K562 (cell line): ENCODE measurements around the gene CEL.

Experiments
- BMI1 ChIP-seq: fragments of 150-350 bp; IDR thresholded peaks from 2 replicates; pipeline ENCODE4 v1.6.1; 2014; ENCODE audit warnings: low read length
- EWSR1 ChIP-seq: fragments of 450-650 bp; IDR thresholded peaks from 2 replicates; pipeline ENCODE4 v1.6.1; 2018; ENCODE audit warnings: borderline replicate concordance, mild to moderate bottlenecking, low read depth, moderate library complexity; ENCODE audit not compliant: partially characterized antibody
- PHB2 ChIP-seq: fragments of 450-650 bp; IDR thresholded peaks from 2 replicates; pipeline ENCODE4 v1.6.1; 2017; ENCODE audit warnings: low read depth
- PPARD ChIP-seq: fragments of 250-450 bp; sonication (Bioruptor Pico); IDR thresholded peaks from 2 replicates; pipeline ENCODE4 v1.8.0; 2022; ENCODE audit warnings: inconsistent platforms, mild to moderate bottlenecking, moderate library complexity
- SREBF2 ChIP-seq: sonication (generic); formaldehyde crosslinking; IDR thresholded peaks from 2 replicates; pipeline ENCODE4 v1.4.0; 2020; ENCODE audit warnings: mild to moderate bottlenecking, missing genetic modification reagents
- ZBTB1 ChIP-seq: sonication (generic); formaldehyde crosslinking; IDR thresholded peaks from 2 replicates; pipeline ENCODE4 v1.8.1; 2023; ENCODE audit warnings: missing genetic modification reagents, low read depth, mild to moderate bottlenecking, borderline replicate concordance
- ZFP1 ChIP-seq: fragments of 450-650 bp; formaldehyde crosslinking; IDR thresholded peaks from 2 replicates; pipeline ENCODE4 v1.4.0; 2020; ENCODE audit warnings: mild to moderate bottlenecking, mixed read lengths
- ZNF311 ChIP-seq: fragments of 250-450 bp; sonication (Bioruptor Pico); IDR thresholded peaks from 2 replicates; pipeline ENCODE4 v1.4.0; 2020; ENCODE audit warnings: mild to moderate bottlenecking, moderate library complexity
- ZNF696 ChIP-seq: fragments of 250-450 bp; sonication (Bioruptor Pico); conservative IDR thresholded peaks from 2 replicates; pipeline ENCODE4 v1.4.0; 2020; ENCODE audit warnings: mild to moderate bottlenecking, moderate library complexity
- TF ChIP-seq, protein P1 (sequence below): sonication (generic); formaldehyde crosslinking; IDR thresholded peaks from 2 replicates; pipeline ENCODE4 v1.9.0; 2022; ENCODE audit warnings: mild to moderate bottlenecking, missing genetic modification reagents
- TF ChIP-seq, protein P2 (sequence below), 3 experiments: IDR thresholded peaks in 2 of 3; conservative IDR thresholded peaks in 1 of 3; 2 replicates each; pipeline ENCODE4 v1.5.1; 2011 to 2012; ENCODE audit warnings: low read length in 3 of 3, mild to moderate bottlenecking in 3 of 3, control low read depth in 2 of 3, improper control_type of control experiment in 1 of 3, inconsistent platforms in 1 of 3, low read depth in 1 of 3, mixed read lengths in 1 of 3, moderate library complexity in 1 of 3; ENCODE audit not compliant: insufficient read depth in 2 of 3
- TF ChIP-seq, protein P3 (sequence below): sonication (generic); formaldehyde crosslinking; IDR thresholded peaks from 2 replicates; pipeline ENCODE4 v1.8.1; 2023; ENCODE audit warnings: missing genetic modification reagents, mild to moderate bottlenecking, borderline replicate concordance
- TF ChIP-seq, protein P4 (sequence below): IDR thresholded peaks from 2 replicates; pipeline ENCODE4 v1.6.1; 2014; ENCODE audit warnings: antibody characterized with exemption
- TF ChIP-seq, protein P5 (sequence below), 2 experiments: fragments of 250-450 bp in 1 of 2; fragments of 450-650 bp in 1 of 2; sonication (Bioruptor Pico) in 1 of 2; IDR thresholded peaks; 2 replicates each; pipeline versions ENCODE4 v1.6.1 to v1.8.0; 2016 to 2021; ENCODE audit warnings: mild to moderate bottlenecking in 2 of 2, moderate library complexity in 2 of 2, missing compliant biosample characterization in 1 of 2, missing genetic modification characterization in 1 of 2

DNA sequence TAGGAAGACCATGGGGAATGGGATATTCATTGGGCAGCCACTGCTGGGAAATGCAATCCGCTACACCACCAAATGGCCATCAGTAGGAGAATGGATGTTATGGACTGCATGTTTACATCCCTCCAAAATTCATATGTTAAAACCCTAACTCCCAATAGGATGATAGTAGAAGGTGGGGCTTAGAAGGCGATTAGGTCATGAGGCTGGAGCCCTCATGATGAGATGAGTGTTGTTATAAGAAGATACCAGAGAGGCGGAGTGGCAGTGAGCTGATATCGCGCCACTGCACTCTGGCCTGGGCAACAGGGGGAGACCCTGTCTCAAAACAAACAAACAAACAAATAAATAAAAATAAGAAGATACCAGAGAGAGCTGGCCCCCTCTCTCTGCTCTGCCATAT is 47.1 kb upstream of the CEL start:
- TF ChIP-seq PHB2 (no peak), ZNF696 (no peak), SREBF2 (CRISPR knock-in tag) (no peak), ZFP1 (no peak), ZNF311 (CRISPR knock-in tag) (no peak), EWSR1 (no peak), ZBTB1 (CRISPR knock-in tag) (no peak), BMI1 (no peak), PPARD (CRISPR knock-in tag) (no peak)
- TF ChIP-seq, protein P1, sequence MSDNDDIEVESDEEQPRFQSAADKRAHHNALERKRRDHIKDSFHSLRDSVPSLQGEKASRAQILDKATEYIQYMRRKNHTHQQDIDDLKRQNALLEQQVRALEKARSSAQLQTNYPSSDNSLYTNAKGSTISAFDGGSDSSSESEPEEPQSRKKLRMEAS (CRISPR knock-in tag) = no peak
- TF ChIP-seq, protein P2, sequence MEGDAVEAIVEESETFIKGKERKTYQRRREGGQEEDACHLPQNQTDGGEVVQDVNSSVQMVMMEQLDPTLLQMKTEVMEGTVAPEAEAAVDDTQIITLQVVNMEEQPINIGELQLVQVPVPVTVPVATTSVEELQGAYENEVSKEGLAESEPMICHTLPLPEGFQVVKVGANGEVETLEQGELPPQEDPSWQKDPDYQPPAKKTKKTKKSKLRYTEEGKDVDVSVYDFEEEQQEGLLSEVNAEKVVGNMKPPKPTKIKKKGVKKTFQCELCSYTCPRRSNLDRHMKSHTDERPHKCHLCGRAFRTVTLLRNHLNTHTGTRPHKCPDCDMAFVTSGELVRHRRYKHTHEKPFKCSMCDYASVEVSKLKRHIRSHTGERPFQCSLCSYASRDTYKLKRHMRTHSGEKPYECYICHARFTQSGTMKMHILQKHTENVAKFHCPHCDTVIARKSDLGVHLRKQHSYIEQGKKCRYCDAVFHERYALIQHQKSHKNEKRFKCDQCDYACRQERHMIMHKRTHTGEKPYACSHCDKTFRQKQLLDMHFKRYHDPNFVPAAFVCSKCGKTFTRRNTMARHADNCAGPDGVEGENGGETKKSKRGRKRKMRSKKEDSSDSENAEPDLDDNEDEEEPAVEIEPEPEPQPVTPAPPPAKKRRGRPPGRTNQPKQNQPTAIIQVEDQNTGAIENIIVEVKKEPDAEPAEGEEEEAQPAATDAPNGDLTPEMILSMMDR (IDR thresholded peaks at IDR 0.05 in 2 of 3, conservative IDR thresholded peaks at IDR 0.05 in 1 of 3; ENCODE audit: insufficient read depth in 2 of 3, low read depth in 1 of 3, low read length in 3 of 3) = no peak
- TF ChIP-seq, protein P3, sequence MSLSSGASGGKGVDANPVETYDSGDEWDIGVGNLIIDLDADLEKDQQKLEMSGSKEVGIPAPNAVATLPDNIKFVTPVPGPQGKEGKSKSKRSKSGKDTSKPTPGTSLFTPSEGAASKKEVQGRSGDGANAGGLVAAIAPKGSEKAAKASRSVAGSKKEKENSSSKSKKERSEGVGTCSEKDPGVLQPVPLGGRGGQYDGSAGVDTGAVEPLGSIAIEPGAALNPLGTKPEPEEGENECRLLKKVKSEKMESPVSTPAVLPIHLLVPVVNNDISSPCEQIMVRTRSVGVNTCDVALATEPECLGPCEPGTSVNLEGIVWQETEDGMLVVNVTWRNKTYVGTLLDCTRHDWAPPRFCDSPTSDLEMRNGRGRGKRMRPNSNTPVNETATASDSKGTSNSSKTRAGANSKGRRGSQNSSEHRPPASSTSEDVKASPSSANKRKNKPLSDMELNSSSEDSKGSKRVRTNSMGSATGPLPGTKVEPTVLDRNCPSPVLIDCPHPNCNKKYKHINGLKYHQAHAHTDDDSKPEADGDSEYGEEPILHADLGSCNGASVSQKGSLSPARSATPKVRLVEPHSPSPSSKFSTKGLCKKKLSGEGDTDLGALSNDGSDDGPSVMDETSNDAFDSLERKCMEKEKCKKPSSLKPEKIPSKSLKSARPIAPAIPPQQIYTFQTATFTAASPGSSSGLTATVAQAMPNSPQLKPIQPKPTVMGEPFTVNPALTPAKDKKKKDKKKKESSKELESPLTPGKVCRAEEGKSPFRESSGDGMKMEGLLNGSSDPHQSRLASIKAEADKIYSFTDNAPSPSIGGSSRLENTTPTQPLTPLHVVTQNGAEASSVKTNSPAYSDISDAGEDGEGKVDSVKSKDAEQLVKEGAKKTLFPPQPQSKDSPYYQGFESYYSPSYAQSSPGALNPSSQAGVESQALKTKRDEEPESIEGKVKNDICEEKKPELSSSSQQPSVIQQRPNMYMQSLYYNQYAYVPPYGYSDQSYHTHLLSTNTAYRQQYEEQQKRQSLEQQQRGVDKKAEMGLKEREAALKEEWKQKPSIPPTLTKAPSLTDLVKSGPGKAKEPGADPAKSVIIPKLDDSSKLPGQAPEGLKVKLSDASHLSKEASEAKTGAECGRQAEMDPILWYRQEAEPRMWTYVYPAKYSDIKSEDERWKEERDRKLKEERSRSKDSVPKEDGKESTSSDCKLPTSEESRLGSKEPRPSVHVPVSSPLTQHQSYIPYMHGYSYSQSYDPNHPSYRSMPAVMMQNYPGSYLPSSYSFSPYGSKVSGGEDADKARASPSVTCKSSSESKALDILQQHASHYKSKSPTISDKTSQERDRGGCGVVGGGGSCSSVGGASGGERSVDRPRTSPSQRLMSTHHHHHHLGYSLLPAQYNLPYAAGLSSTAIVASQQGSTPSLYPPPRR = no peak
- TF ChIP-seq, protein P4, sequence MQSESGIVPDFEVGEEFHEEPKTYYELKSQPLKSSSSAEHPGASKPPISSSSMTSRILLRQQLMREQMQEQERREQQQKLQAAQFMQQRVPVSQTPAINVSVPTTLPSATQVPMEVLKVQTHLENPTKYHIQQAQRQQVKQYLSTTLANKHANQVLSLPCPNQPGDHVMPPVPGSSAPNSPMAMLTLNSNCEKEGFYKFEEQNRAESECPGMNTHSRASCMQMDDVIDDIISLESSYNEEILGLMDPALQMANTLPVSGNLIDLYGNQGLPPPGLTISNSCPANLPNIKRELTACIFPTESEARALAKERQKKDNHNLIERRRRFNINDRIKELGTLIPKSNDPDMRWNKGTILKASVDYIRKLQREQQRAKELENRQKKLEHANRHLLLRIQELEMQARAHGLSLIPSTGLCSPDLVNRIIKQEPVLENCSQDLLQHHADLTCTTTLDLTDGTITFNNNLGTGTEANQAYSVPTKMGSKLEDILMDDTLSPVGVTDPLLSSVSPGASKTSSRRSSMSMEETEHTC = no peak
- TF ChIP-seq, protein P5, sequence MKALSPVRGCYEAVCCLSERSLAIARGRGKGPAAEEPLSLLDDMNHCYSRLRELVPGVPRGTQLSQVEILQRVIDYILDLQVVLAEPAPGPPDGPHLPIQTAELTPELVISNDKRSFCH (CRISPR knock-in tag; IDR thresholded peaks at IDR 0.05) = no peak
- TF ChIP-seq, protein P5 (tag; IDR thresholded peaks at IDR 0.05) = no peak
